ENCODE results near the gene HDAC8.
"Not testable (repeated sequence)": the region's sequence is repeated elsewhere in the genome, so short reads cannot be mapped to it uniquely, and the experiment has no call there.

Gene HDAC8

GRCh38 chrX:72365126-72365525 lies 207.5 kb downstream of the HDAC8 start:
- no peak overlapping the region for H3K27ac Mint-ChIP-seq
- no peaks in the 10 kb centered on the region for H3K36me3 Mint-ChIP-seq
- H3K4me3 Mint-ChIP-seq: no peak overlapping the region
- CTCF ChIA-PET: no interaction called here
- H3K9me3 Mint-ChIP-seq: no peaks in the 10 kb centered on the region
- no peaks in the 10 kb centered on the region for H3K27me3 Mint-ChIP-seq
- no peaks in the 10 kb centered on the region for H3K4me1 Mint-ChIP-seq
- no peak for DNase-seq

GRCh38 chrX:72360326-72360725 lies 212.3 kb downstream of the HDAC8 start:
- DNase-seq: no peak
- no peaks in the 10 kb centered on the region for H3K4me1 Mint-ChIP-seq
- no peaks in the 10 kb centered on the region for H3K36me3 Mint-ChIP-seq
- no peaks in the 10 kb centered on the region for H3K9me3 Mint-ChIP-seq
- no peaks in the 10 kb centered on the region for H3K27me3 Mint-ChIP-seq
- no peak overlapping the region for H3K27ac Mint-ChIP-seq
- H3K4me3 Mint-ChIP-seq: no peak overlapping the region
- CTCF ChIA-PET: no interaction called here

GRCh38 chrX:72358313-72358712 lies 214.3 kb downstream of the HDAC8 start:
- no peak overlapping the region for H3K4me3 Mint-ChIP-seq
- no peak overlapping the region for H3K27ac Mint-ChIP-seq
- CTCF ChIA-PET: no interaction called here
- no peak for DNase-seq
- no peaks in the 10 kb centered on the region for H3K27me3 Mint-ChIP-seq
- no peaks in the 10 kb centered on the region for H3K4me1 Mint-ChIP-seq
- no peaks in the 10 kb centered on the region for H3K36me3 Mint-ChIP-seq
- no peaks in the 10 kb centered on the region for H3K9me3 Mint-ChIP-seq

- H3K4me1 Mint-ChIP-seq: no peaks in the 10 kb centered on the region
- H3K36me3 Mint-ChIP-seq: peaks cover 3% of the 10 kb centered on the region
- no peak for DNase-seq
- CTCF ChIA-PET: no interaction called here
- H3K4me3 Mint-ChIP-seq: no peak overlapping the region
- no peaks in the 10 kb centered on the region for H3K9me3 Mint-ChIP-seq
- H3K27me3 Mint-ChIP-seq: no peaks in the 10 kb centered on the region
- no peak overlapping the region for H3K27ac Mint-ChIP-seq
Observed at GRCh38 chrX:72352786-72353185, 219.9 kb downstream of the HDAC8 start.

GRCh38 chrX:72351606-72352334 lies 220.9 kb downstream of the HDAC8 start:
- H3K9me3 Mint-ChIP-seq: no peaks in the 10 kb centered on the region
- H3K27ac Mint-ChIP-seq: no peak overlapping the region
- no peak overlapping the region for H3K4me3 Mint-ChIP-seq
- no peaks in the 10 kb centered on the region for H3K27me3 Mint-ChIP-seq
- H3K36me3 Mint-ChIP-seq: peaks cover 3% of the 10 kb centered on the region
- CTCF ChIA-PET: no interaction called here
- H3K4me1 Mint-ChIP-seq: no peaks in the 10 kb centered on the region
- DNase-seq: no peak

GRCh38 chrX:72349190-72349589 lies 223.5 kb downstream of the HDAC8 start:
- H3K9me3 Mint-ChIP-seq: no peaks in the 10 kb centered on the region
- DNase-seq: no peak
- H3K4me3 Mint-ChIP-seq: no peak overlapping the region
- H3K4me1 Mint-ChIP-seq: no peaks in the 10 kb centered on the region
- H3K36me3 Mint-ChIP-seq: peaks cover 6% of the 10 kb centered on the region
- CTCF ChIA-PET: no interaction called here
- H3K27ac Mint-ChIP-seq: no peak overlapping the region
- H3K27me3 Mint-ChIP-seq: no peaks in the 10 kb centered on the region

GRCh38 chrX:72348247-72348979 lies 224.2 kb downstream of the HDAC8 start:
- no peaks in the 10 kb centered on the region for H3K27me3 Mint-ChIP-seq
- no peaks in the 10 kb centered on the region for H3K9me3 Mint-ChIP-seq
- no peak for DNase-seq
- H3K4me1 Mint-ChIP-seq: no peaks in the 10 kb centered on the region
- no peak overlapping the region for H3K27ac Mint-ChIP-seq
- CTCF ChIA-PET: no interaction called here
- H3K36me3 Mint-ChIP-seq: peaks cover 6% of the 10 kb centered on the region
- no peak overlapping the region for H3K4me3 Mint-ChIP-seq

GRCh38 chrX:72347366-72347765 lies 225.3 kb downstream of the HDAC8 start:
- peaks cover 6% of the 10 kb centered on the region for H3K36me3 Mint-ChIP-seq
- CTCF ChIA-PET: no interaction called here
- no peaks in the 10 kb centered on the region for H3K4me1 Mint-ChIP-seq
- H3K9me3 Mint-ChIP-seq: no peaks in the 10 kb centered on the region
- no peak for DNase-seq
- no peak overlapping the region for H3K27ac Mint-ChIP-seq
- H3K4me3 Mint-ChIP-seq: no peak overlapping the region
- no peaks in the 10 kb centered on the region for H3K27me3 Mint-ChIP-seq

GRCh38 chrX:72346302-72346949 lies 226.2 kb downstream of the HDAC8 start:
- Mint-ChIP-seq H3K36me3 (peaks cover 6% of the 10 kb centered on the region), H3K27me3 (no peaks in the 10 kb centered on the region), H3K27ac (no peak overlapping the region), H3K9me3 (no peaks in the 10 kb centered on the region), H3K4me1 (no peaks in the 10 kb centered on the region), H3K4me3 (no peak overlapping the region)
- DNase-seq: no peak
- CTCF ChIA-PET: no interaction called here

GRCh38 chrX:72340626-72341025 lies 232.0 kb downstream of the HDAC8 start:
- Mint-ChIP-seq H3K36me3 (peaks cover 3% of the 10 kb centered on the region), H3K9me3 (no peaks in the 10 kb centered on the region), H3K27ac (no peak overlapping the region), H3K27me3 (no peaks in the 10 kb centered on the region), H3K4me3 (no peak overlapping the region), H3K4me1 (no peaks in the 10 kb centered on the region)
- CTCF ChIA-PET: no interaction called here
- DNase-seq: no peak

GRCh38 chrX:72340041-72340440 lies 232.6 kb downstream of the HDAC8 start:
- Mint-ChIP-seq H3K36me3 (peaks cover 3% of the 10 kb centered on the region), H3K4me3 (no peak overlapping the region), H3K9me3 (no peaks in the 10 kb centered on the region), H3K4me1 (no peaks in the 10 kb centered on the region), H3K27me3 (no peaks in the 10 kb centered on the region), H3K27ac (no peak overlapping the region)
- DNase-seq: no peak
- CTCF ChIA-PET: no interaction called here

GRCh38 chrX:72330131-72330530 lies 242.5 kb downstream of the HDAC8 start:
- DNase-seq: no peak
- H3K27ac Mint-ChIP-seq: no peak overlapping the region
- no peak overlapping the region for H3K4me3 Mint-ChIP-seq
- H3K36me3 Mint-ChIP-seq: peaks cover 8% of the 10 kb centered on the region
- CTCF ChIA-PET: no interaction called here
- H3K4me1 Mint-ChIP-seq: peaks cover 4% of the 10 kb centered on the region
- H3K9me3 Mint-ChIP-seq: no peaks in the 10 kb centered on the region
- H3K27me3 Mint-ChIP-seq: no peaks in the 10 kb centered on the region

GRCh38 chrX:72326605-72327300 lies 245.9 kb downstream of the HDAC8 start:
- H3K27ac Mint-ChIP-seq: no peak overlapping the region
- peaks cover 3% of the 10 kb centered on the region for H3K36me3 Mint-ChIP-seq
- H3K9me3 Mint-ChIP-seq: no peaks in the 10 kb centered on the region
- H3K4me3 Mint-ChIP-seq: no peak overlapping the region
- CTCF ChIA-PET: no interaction called here
- H3K4me1 Mint-ChIP-seq: peaks cover 3% of the 10 kb centered on the region
- no peaks in the 10 kb centered on the region for H3K27me3 Mint-ChIP-seq
- DNase-seq: no peak

- H3K9me3 Mint-ChIP-seq, H3K4me1 Mint-ChIP-seq, H3K4me3 Mint-ChIP-seq, CTCF ChIA-PET, H3K27me3 Mint-ChIP-seq, H3K36me3 Mint-ChIP-seq, DNase-seq, H3K27ac Mint-ChIP-seq: not testable (repeated sequence)
Observed at GRCh38 chrX:72319651-72320050, 253.0 kb downstream of the HDAC8 start.
